Measurements from ENCODE around the gene SUCLG1. TPM values are rescaled to one million over a fixed set of nuclear protein-coding genes. Genes with fewer than 3 reads are reported as not detected.

Gene SUCLG1
- total RNA-seq, 1 donor from 2014 or later: 63.8 TPM

DNA sequence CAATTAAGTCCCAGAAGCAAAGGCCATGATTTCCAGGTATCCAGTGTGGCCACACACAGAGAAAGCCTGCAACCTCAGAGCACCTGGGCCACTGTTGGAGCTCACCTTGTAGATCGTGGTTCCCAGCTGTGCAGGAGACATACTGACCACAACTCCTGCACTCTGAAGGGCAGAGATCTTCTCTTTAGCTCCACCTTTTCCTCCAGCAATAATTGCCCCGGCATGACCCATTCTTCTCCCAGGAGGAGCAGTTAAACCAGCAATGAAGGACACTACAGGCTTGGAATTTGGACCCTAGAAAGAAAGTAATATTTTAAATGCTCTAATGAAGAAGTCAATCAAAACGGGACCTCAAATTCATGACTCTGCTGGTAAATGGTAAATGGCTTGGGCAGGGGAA is 33.8 kb downstream of the SUCLG1 start:
- intact Hi-C loops (cut with DNase I): no loop called here

DNA sequence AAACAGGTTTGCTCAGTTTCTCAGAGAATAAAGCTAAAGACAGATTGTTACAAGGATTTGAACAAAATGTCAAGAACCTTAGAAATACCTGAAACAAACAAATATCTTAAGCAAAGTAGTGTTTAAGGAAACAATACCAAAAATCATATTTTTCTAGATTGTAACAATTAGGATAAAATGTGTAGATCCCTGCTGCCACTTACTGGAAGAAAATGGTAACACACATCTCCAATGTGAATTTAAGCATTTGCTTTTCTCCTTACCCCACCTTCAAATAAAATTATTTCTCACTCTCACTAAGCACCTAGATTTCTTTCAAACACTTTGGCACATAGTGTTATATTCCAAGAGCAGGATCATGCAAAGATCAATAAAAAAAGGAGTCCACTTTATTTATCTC is 34.9 kb downstream of the SUCLG1 start:
- Histone ChIP-seq H3K4me1 (no peaks in the 10 kb centered on the region), H3K9me3 (no peaks in the 10 kb centered on the region), H3K36me3 (peaks cover 0 to 29% of the 10 kb centered on the region in 2 donors), H3K27ac (no peak overlapping the region), H3K4me3 (no peak overlapping the region), H3K27me3 (no peaks in the 10 kb centered on the region)
- no peak for DNase-seq (ENCODE audit: extremely low spot score in 2 of 2)
- TF ChIP-seq POLR2A (IDR thresholded peaks at IDR 0.05) (no peak), CTCF (IDR thresholded peaks at IDR 0.05) (peak in 1 of 3 experiments; percentile 12)
- intact Hi-C loops (cut with DNase I): no loop called here

More for the DNA sequence above, 33.8 kb downstream of the SUCLG1 start:
- Histone ChIP-seq H3K27me3 (no peaks in the 10 kb centered on the region), H3K4me1 (no peaks in the 10 kb centered on the region), H3K36me3 (peaks cover 0 to 39% of the 10 kb centered on the region in 2 donors), H3K27ac (no peak overlapping the region), H3K4me3 (no peak overlapping the region), H3K9me3 (no peaks in the 10 kb centered on the region)
- no peak for DNase-seq (ENCODE audit: extremely low spot score in 2 of 2)
- TF ChIP-seq POLR2AphosphoS5 (IDR thresholded peaks at IDR 0.05; ENCODE audit: insufficient read depth in 1 of 2, low read depth in 1 of 2) (no peak), CTCF (IDR thresholded peaks at IDR 0.05) (no peak), POLR2A (IDR thresholded peaks at IDR 0.05) (no peak)

GRCh38 chr2:84421791-84422190 is 37.3 kb downstream of the SUCLG1 start:
- TF ChIP-seq POLR2A (IDR thresholded peaks at IDR 0.05): no peak
- no peak for TF ChIP-seq CTCF (IDR thresholded peaks at IDR 0.05)
- no peak for TF ChIP-seq POLR2AphosphoS5 (IDR thresholded peaks at IDR 0.05; ENCODE audit: insufficient read depth in 1 of 2, low read depth in 1 of 2)
- H3K27me3 ChIP-seq: no peaks in the 10 kb centered on the region
- H3K9me3 ChIP-seq: no peaks in the 10 kb centered on the region
- no peak overlapping the region for H3K4me3 ChIP-seq
- no peak for DNase-seq (ENCODE audit: extremely low spot score in 2 of 2)
- intact Hi-C loops (cut with DNase I): no loop called here
- peaks cover 0 to 18% of the 10 kb centered on the region in 2 donors for H3K36me3 ChIP-seq
- H3K4me1 ChIP-seq: no peaks in the 10 kb centered on the region
- H3K27ac ChIP-seq: no peak overlapping the region

GRCh38 chr2:84421197-84421596 is 37.9 kb downstream of the SUCLG1 start:
- H3K4me3 ChIP-seq: no peak overlapping the region
- no peak overlapping the region for H3K27ac ChIP-seq
- DNase-seq (ENCODE audit: extremely low spot score in 2 of 2): no peak
- intact Hi-C loops (cut with DNase I): no loop called here
- H3K4me1 ChIP-seq: no peaks in the 10 kb centered on the region
- H3K27me3 ChIP-seq: no peaks in the 10 kb centered on the region
- peaks cover 0 to 18% of the 10 kb centered on the region in 2 donors for H3K36me3 ChIP-seq
- TF ChIP-seq POLR2AphosphoS5 (IDR thresholded peaks at IDR 0.05; ENCODE audit: insufficient read depth in 1 of 2, low read depth in 1 of 2): no peak
- H3K9me3 ChIP-seq: no peaks in the 10 kb centered on the region

DNA sequence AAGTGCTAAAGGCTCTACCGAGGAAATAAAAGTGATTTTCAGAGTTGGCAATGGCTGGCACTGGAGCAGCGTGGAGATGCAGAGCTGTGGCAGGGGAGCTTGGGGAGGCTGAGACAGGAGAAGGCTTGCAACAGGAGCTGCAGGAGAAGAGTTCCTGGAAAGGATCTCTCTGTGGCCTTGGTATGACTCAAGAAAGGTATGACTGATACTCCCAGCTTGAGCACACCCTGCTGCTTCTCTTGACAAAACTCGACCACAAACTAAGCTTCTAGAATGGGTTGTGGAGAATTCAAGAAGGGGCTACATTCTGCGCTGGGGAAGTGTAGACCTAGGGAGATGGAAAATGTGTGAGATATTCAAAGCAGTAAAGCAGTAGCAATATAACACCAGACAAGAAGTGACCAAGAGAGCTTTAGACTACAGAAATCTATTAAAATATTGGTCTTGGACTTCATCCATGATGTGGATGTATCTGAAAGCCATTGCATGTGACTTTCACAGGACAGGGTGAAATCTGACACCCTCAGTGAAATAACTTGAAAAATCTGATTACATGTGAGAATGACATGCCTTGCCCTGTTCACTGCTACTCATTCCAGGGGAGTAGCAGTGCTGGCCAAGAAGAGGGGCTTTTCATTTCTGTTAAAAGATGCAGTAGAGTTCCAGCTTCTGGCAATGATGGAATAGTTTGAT is 41.5 kb downstream of the SUCLG1 start:
- H3K9me3 ChIP-seq: no peaks in the 10 kb centered on the region
- TF ChIP-seq POLR2A (IDR thresholded peaks at IDR 0.05) (no peak), POLR2AphosphoS5 (IDR thresholded peaks at IDR 0.05; ENCODE audit: insufficient read depth in 1 of 2, low read depth in 1 of 2) (no peak), CTCF (IDR thresholded peaks at IDR 0.05) (no peak)
- H3K4me3 ChIP-seq: no peak overlapping the region
- no peak overlapping the region for H3K27ac ChIP-seq
- H3K27me3 ChIP-seq: no peaks in the 10 kb centered on the region
- intact Hi-C loops (cut with DNase I): no loop called here
- DNase-seq (ENCODE audit: extremely low spot score in 2 of 2): no peak
- no peaks in the 10 kb centered on the region for H3K36me3 ChIP-seq
- no peaks in the 10 kb centered on the region for H3K4me1 ChIP-seq

All from vagina (tissue), 2 donors.